ENCODE results near the gene HTR3D.
A peak's percentile ranks its signal among the peaks of the same experiment; 100 is the strongest.

The HTR3D gene

GRCh38 chr3:184008161-184008560, 23.4 kb upstream of the HTR3D start:
- TF ChIP-seq CTCF (IDR thresholded peaks at IDR 0.05; ENCODE audit: low read depth, low read length) = no peak
- no peak overlapping the region for H3K4me3 ChIP-seq (ENCODE audit: low read depth, low read length)

GRCh38 chr3:184011230-184011876, 20.2 kb upstream of the HTR3D start:
- no peak for TF ChIP-seq CTCF (IDR thresholded peaks at IDR 0.05; ENCODE audit: low read depth, low read length)
- H3K4me3 ChIP-seq (ENCODE audit: low read depth, low read length) = no peak overlapping the region

- no peak for TF ChIP-seq CTCF (IDR thresholded peaks at IDR 0.05; ENCODE audit: low read depth, low read length)
- no peak overlapping the region for H3K4me3 ChIP-seq (ENCODE audit: low read depth, low read length)
Measured at GRCh38 chr3:184011937-184012889, 19.3 kb upstream of the HTR3D start.

GRCh38 chr3:184015381-184016019, 16.0 kb upstream of the HTR3D start:
- H3K4me3 ChIP-seq (ENCODE audit: low read depth, low read length) = no peak overlapping the region
- TF ChIP-seq CTCF (IDR thresholded peaks at IDR 0.05; ENCODE audit: low read depth, low read length) = no peak

- peak overlapping the region; percentile 99 for H3K4me3 ChIP-seq (ENCODE audit: low read depth, low read length)
- no peak for TF ChIP-seq CTCF (IDR thresholded peaks at IDR 0.05; ENCODE audit: low read depth, low read length)
Measured at GRCh38 chr3:184016169-184016570, 15.4 kb upstream of the HTR3D start.

GRCh38 chr3:184016811-184017671, 14.5 kb upstream of the HTR3D start:
- peak; percentile 45 for TF ChIP-seq CTCF (IDR thresholded peaks at IDR 0.05; ENCODE audit: low read depth, low read length)
- peak overlapping the region; percentile 99 for H3K4me3 ChIP-seq (ENCODE audit: low read depth, low read length)
